Activated T-cell treated with anti-CD3 and anti-CD28 coated beads for 4 hours (primary cell): ENCODE data around the gene SNTG2.
"Not testable (repeated sequence)": the region's sequence is repeated elsewhere in the genome, so short reads cannot be mapped to it uniquely, and the experiment has no call there.

Experiments
- DNase-seq: peaks from one replicate; pipeline ENCODE4 v3.0.0-alpha.2; 2020

Gene SNTG2

GRCh38 chr2:1104364-1104763, 153.7 kb downstream of the SNTG2 start:
- no peak for DNase-seq

- DNase-seq, result not testable (repeated sequence)
Measured at GRCh38 chr2:1106344-1106743, 155.7 kb downstream of the SNTG2 start.

- no peak for DNase-seq
Measured at GRCh38 chr2:1115843-1116539, 165.3 kb downstream of the SNTG2 start.

GRCh38 chr2:1117569-1117968, 166.9 kb downstream of the SNTG2 start:
- no peak for DNase-seq

- no peak for DNase-seq
Measured at GRCh38 chr2:1125217-1125616, 174.6 kb downstream of the SNTG2 start.

- no peak for DNase-seq
Measured at GRCh38 chr2:1125633-1126370, 175.2 kb downstream of the SNTG2 start.

GRCh38 chr2:1129982-1130381, 179.3 kb downstream of the SNTG2 start:
- DNase-seq, result no peak

GRCh38 chr2:1130922-1131321, 180.3 kb downstream of the SNTG2 start:
- DNase-seq, result no peak

- peak; percentile 24 for DNase-seq
Measured at GRCh38 chr2:1132328-1132969, 181.8 kb downstream of the SNTG2 start.

- not testable (repeated sequence) for DNase-seq
Measured at GRCh38 chr2:1133896-1134295, 183.2 kb downstream of the SNTG2 start.

- DNase-seq, result no peak
Measured at GRCh38 chr2:1134629-1135028, 184.0 kb downstream of the SNTG2 start.

- DNase-seq, result no peak
Measured at GRCh38 chr2:1136067-1136466, 185.4 kb downstream of the SNTG2 start.

GRCh38 chr2:1136846-1137245, 186.2 kb downstream of the SNTG2 start:
- no peak for DNase-seq

- DNase-seq, result no peak
Measured at GRCh38 chr2:1137264-1137663, 186.6 kb downstream of the SNTG2 start.

- no peak for DNase-seq
Measured at GRCh38 chr2:1137913-1138391, 187.3 kb downstream of the SNTG2 start.

GRCh38 chr2:1140389-1141003, 189.8 kb downstream of the SNTG2 start:
- peak; percentile 31 for DNase-seq

GRCh38 chr2:1141079-1141478, 190.4 kb downstream of the SNTG2 start:
- DNase-seq, result no peak

- no peak for DNase-seq
Measured at GRCh38 chr2:1143129-1143528, 192.5 kb downstream of the SNTG2 start.

GRCh38 chr2:1147873-1148612, 197.4 kb downstream of the SNTG2 start:
- DNase-seq, result no peak

- DNase-seq, result no peak
Measured at GRCh38 chr2:1150724-1151511, 200.3 kb downstream of the SNTG2 start.

- no peak for DNase-seq
Measured at GRCh38 chr2:1152375-1152774, 201.7 kb downstream of the SNTG2 start.

- DNase-seq, result no peak
Measured at GRCh38 chr2:1153920-1154319, 203.3 kb downstream of the SNTG2 start.
